GM12878 (cell line): ENCODE data around the gene NKAIN4. TPM values are rescaled to one million over a fixed set of nuclear protein-coding genes. Genes with fewer than 3 reads are reported as not detected.

ENCODE experiments used
- ATAC-seq: fragments of 200-7000 bp; cut with Tn5 transposase; 3 replicates; pipeline ENCODE4 v1.9.1; 2020; ENCODE audit warnings: mild to moderate bottlenecking, moderate library complexity
- BruUV-seq: library from RNA; stranded (reverse); fragments of 400-500 nt; replicated peaks from 2 replicates; lab custom pipeline; 2021; lab: Mats Ljungman, UMichigan
- CTCF ChIA-PET: fragments of 300-600 bp; sonication (Branson Sonifier 250); formaldehyde crosslinking; extraction: SDS; loops from one replicate; lab custom pipeline; 2021; ENCODE audit warnings: inconsistent platforms; lab: Yijun Ruan, JAX
- POLR2A ChIA-PET: fragments of 350-600 bp; formaldehyde crosslinking; extraction: SDS; loops from one replicate; lab custom pipeline; 2021; ENCODE audit warnings: inconsistent platforms; lab: Charles Lee
- RAD21 ChIA-PET: fragments of 300-600 bp; sonication (Branson Sonifier 250); formaldehyde crosslinking; loops from one replicate; lab custom pipeline; 2023; ENCODE audit warnings: antibody characterized with exemption; ENCODE audit not compliant: unreplicated experiment; lab: Charles Lee
- SMC1A ChIA-PET: fragments of 300-600 bp; sonication (Branson Sonifier 250); formaldehyde crosslinking; loops from one replicate; lab custom pipeline; 2023; ENCODE audit not compliant: unreplicated experiment, uncharacterized antibody; lab: Charles Lee
- DNase-seq: peaks from one replicate; pipeline ENCODE4 v3.0.0-alpha.2; 2011; ENCODE audit warnings: low read depth, low spot score
- FAIRE-seq: peaks from 3 replicates; lab custom pipeline; 2011; peaks lifted over from hg19 to GRCh38; lab: Jason Lieb, UNC
- H2AFZ ChIP-seq: 2 replicates; pipeline ENCODE4 v1.6.0; 2011; ENCODE audit warnings: low read depth, low read length, control low read depth; ENCODE audit not compliant: control insufficient read depth
- H3K27ac ChIP-seq: 2 replicates; pipeline ENCODE4 v1.5.1; 2011; ENCODE audit warnings: control low read depth; ENCODE audit not compliant: control insufficient read depth, insufficient read depth
- H3K27me3 ChIP-seq, 2 experiments: replicated peaks in 1 of 2; 2 replicates each; pipeline versions ENCODE4 v1.6.0 to v1.6.1; 2011; ENCODE audit warnings: low read length in 1 of 2; ENCODE audit not compliant: control insufficient read depth in 2 of 2, insufficient read depth in 2 of 2
- H3K36me3 ChIP-seq, 2 experiments: 2 replicates each; pipeline ENCODE4 v1.5.1; 2011; ENCODE audit warnings: low read length in 1 of 2; ENCODE audit not compliant: control insufficient read depth in 2 of 2, insufficient read depth in 2 of 2
- H3K4me1 ChIP-seq: 2 replicates; pipeline ENCODE4 v1.6.1; 2011; ENCODE audit warnings: mild to moderate bottlenecking, low read length, moderate library complexity, mixed read lengths; ENCODE audit not compliant: control insufficient read depth, insufficient read depth
- H3K4me2 ChIP-seq: 2 replicates; pipeline ENCODE4 v1.6.0; 2011; ENCODE audit warnings: control low read depth; ENCODE audit not compliant: control insufficient read depth, insufficient read depth
- H3K4me3 ChIP-seq: fragments of 200-600 bp; sonication (generic); 2 replicates; pipeline ENCODE4 v1.5.1; 2016
- H3K79me2 ChIP-seq: 2 replicates; pipeline ENCODE4 v1.6.0; 2011; ENCODE audit warnings: low read length; ENCODE audit not compliant: control insufficient read depth, insufficient read depth
- H3K9ac ChIP-seq: 2 replicates; pipeline ENCODE4 v1.8.0; 2011; ENCODE audit warnings: low read length, control low read depth, mixed read lengths; ENCODE audit not compliant: control insufficient read depth, insufficient read depth
- H3K9me3 ChIP-seq: replicated peaks from 3 replicates; pipeline ENCODE4 v1.5.1; 2011; ENCODE audit warnings: mild to moderate bottlenecking, low read length; ENCODE audit not compliant: control insufficient read depth, insufficient read depth
- H4K20me1 ChIP-seq: 2 replicates; pipeline ENCODE4 v1.6.0; 2011; ENCODE audit not compliant: control insufficient read depth, insufficient read depth
- CREM ChIP-seq: IDR thresholded peaks from 2 replicates; pipeline ENCODE4 v1.6.1; 2014; ENCODE audit warnings: antibody characterized with exemption, low read depth
- E2F4 ChIP-seq: IDR thresholded peaks from 2 replicates; pipeline ENCODE4 v1.6.1; 2012; ENCODE audit warnings: low read depth, low read length, improper control_type of control experiment
- ESRRA ChIP-seq: IDR thresholded peaks from 2 replicates; pipeline ENCODE4 v1.6.1; 2012; ENCODE audit warnings: mild to moderate bottlenecking, low read length, improper control_type of control experiment
- HDGF ChIP-seq: fragments of 450-650 bp; IDR thresholded peaks from 2 replicates; pipeline ENCODE4 v1.6.1; 2016; ENCODE audit warnings: antibody characterized with exemption
- JUNB ChIP-seq: IDR thresholded peaks from 2 replicates; pipeline ENCODE4 v1.6.1; 2016; ENCODE audit warnings: antibody characterized with exemption, mild to moderate bottlenecking
- KAT2A ChIP-seq: conservative IDR thresholded peaks from 2 replicates; pipeline ENCODE4 v1.6.1; 2011; ENCODE audit warnings: low read depth, low read length; ENCODE audit not compliant: control insufficient read depth
- NBN ChIP-seq: fragments of 450-650 bp; IDR thresholded peaks from 2 replicates; pipeline ENCODE4 v1.6.1; 2016
- RBBP5 ChIP-seq: fragments of 200-600 bp; sonication (generic); conservative IDR thresholded peaks from 2 replicates; pipeline ENCODE4 v1.6.1; 2016
- SRF ChIP-seq, 2 experiments: IDR thresholded peaks; 2 replicates each; pipeline ENCODE4 v1.6.1; 2011; ENCODE audit warnings: low read depth in 2 of 2, low read length in 2 of 2, mild to moderate bottlenecking in 1 of 2, moderate library complexity in 1 of 2
- WGBS: methylation state at CpG from one replicate; pipeline ENCODE4 v1.1.6; 2016; ENCODE audit warnings: low lambda C conversion rate; ENCODE audit not compliant: insufficient replicate concordance, insufficient coverage; ENCODE audit errors: missing lambda C conversion rate; 5-methylcytosine and 5-hydroxymethylcytosine counted together
- in situ Hi-C: fragments of 300-500 bp; cut with MboI; formaldehyde crosslinking; loops from 9 replicates; pipeline ENCODE4 v1.14.3; 2018; ENCODE audit warnings: mixed read lengths
- intact Hi-C: fragments of 100-400 bp; cut with micrococcal nuclease; formaldehyde crosslinking; loops from one replicate; pipeline ENCODE4 v1.14.2; 2022; ENCODE audit not compliant: unreplicated experiment
- polyA plus RNA-seq, 11 experiments: library from polyadenylated mRNA; depleted of rRNA in 4 of 11; unstranded in 6 of 11; stranded (reverse) in 5 of 11; fragments of >200 nt; fragmentation: Nextera tagmentation in 4 of 11; fragmentation: Illumina TruSeq in 1 of 11; extraction: Ambion mirVana in 4 of 11; extraction: Trizol in 1 of 11; gene quantifications; 1 replicate in 1 of 11; 2 replicates in 10 of 11; pipeline versions ENCODE4 v1.2.1 to v1.2.3, GENCODE V29; 2011 to 2016; ENCODE audit warnings: inconsistent platforms in 2 of 11, missing spikeins in 2 of 11, low read depth in 1 of 11
- total RNA-seq, 4 experiments: library from RNA; depleted of rRNA in 3 of 4; stranded (reverse); fragments of >200 nt in 3 of 4; fragmentation: Illumina TruSeq in 1 of 4; extraction: Trizol in 1 of 4; gene quantifications; 2 replicates each; pipeline versions ENCODE4 v1.2.1 to v1.2.3, GENCODE V29; 2013 to 2021
- TF ChIP-seq, protein P1 (sequence below): fragments of 450-650 bp; IDR thresholded peaks from 2 replicates; pipeline ENCODE4 v1.6.1; 2016; ENCODE audit warnings: mild to moderate bottlenecking

Gene NKAIN4
- total and polyA plus RNA-seq, 10 of the 15 experiments (the other 5 are each of a cell fraction or from before 2014, with no cell fraction given), result 0.11 TPM; not detected in 9

DNA sequence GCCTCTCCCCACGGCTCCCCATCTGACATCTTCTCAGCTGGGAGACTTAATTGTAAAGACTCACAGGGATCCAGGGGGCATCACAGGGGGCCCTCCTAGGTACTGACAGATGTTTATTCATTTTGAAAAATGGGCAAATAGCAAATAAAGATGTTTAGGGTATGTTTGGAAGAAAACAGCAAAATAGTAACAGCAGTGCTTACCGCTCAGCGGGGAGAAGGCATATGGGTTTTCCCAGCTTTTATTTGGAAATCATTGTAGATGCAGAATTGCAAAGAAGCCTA lies 21.3 kb downstream of the NKAIN4 start:
- POLR2A ChIA-PET, result no interaction called here
- peaks cover 2 to 3% of the 10 kb centered on the region in 2 experiments; a peak in 3 of 4 replicates for H3K27me3 ChIP-seq

More for the DNA sequence above, 21.3 kb downstream of the NKAIN4 start:
- H3K9me3 ChIP-seq, result no peaks in the 10 kb centered on the region
- H4K20me1 ChIP-seq, result no peaks in the 10 kb centered on the region
- no peaks in the 10 kb centered on the region for H3K36me3 ChIP-seq
- H3K27ac ChIP-seq, result no peak overlapping the region
- no peaks in the 10 kb centered on the region for H3K4me1 ChIP-seq
- no peak overlapping the region for H3K4me2 ChIP-seq
- no peak overlapping the region for H2AFZ ChIP-seq
- TF ChIP-seq RBBP5 (no peak), E2F4 (no peak), KAT2A (no peak), HDGF (no peak), NBN (no peak), CREM (no peak), ESRRA (no peak), SRF (IDR thresholded peaks at IDR 0.05; ENCODE audit: low read depth in 2 of 2, low read length in 2 of 2) (no peak), JUNB (no peak)
- TF ChIP-seq, protein P1, sequence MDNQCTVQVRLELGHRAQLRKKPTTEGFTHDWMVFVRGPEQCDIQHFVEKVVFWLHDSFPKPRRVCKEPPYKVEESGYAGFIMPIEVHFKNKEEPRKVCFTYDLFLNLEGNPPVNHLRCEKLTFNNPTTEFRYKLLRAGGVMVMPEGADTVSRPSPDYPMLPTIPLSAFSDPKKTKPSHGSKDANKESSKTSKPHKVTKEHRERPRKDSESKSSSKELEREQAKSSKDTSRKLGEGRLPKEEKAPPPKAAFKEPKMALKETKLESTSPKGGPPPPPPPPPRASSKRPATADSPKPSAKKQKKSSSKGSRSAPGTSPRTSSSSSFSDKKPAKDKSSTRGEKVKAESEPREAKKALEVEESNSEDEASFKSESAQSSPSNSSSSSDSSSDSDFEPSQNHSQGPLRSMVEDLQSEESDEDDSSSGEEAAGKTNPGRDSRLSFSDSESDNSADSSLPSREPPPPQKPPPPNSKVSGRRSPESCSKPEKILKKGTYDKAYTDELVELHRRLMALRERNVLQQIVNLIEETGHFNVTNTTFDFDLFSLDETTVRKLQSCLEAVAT, result no peak
- TF ChIP-seq, all 136 proteins: peak for 0
- Histone ChIP-seq H3K9ac (no peak overlapping the region), H3K4me3 (no peak overlapping the region), H3K79me2 (no peaks in the 10 kb centered on the region)
- 29% methylated on average over 3 of the region's 3 CpGs for WGBS
- ChIA-PET RAD21 (no interaction called here), SMC1A (interaction anchor here (1.3 kb wide), 1 partner anchor 9 kb away, joined by 3 read pairs; no protein-coding TSS in a partner anchor), CTCF (interaction anchor here (0.8 to 1.8 kb wide), 3 partner anchors 8 to 78 kb away, joined by 3 to 9 read pairs (median 3); no protein-coding TSS in a partner anchor)
- in situ Hi-C loops, result no loop called here
- no TSS peak for BruUV-seq
- intact Hi-C loops, result no loop called here
- ATAC-seq, result no peak
- no peak for DNase-seq
- FAIRE-seq, result no peak
